H9 (cell line): ENCODE data around the gene BRAF. TPM values are rescaled to one million over a fixed set of nuclear protein-coding genes. Genes with fewer than 3 reads are reported as not detected.

Experiments used
- DNase-seq: peaks from one replicate; pipeline ENCODE4 v3.0.0-alpha.2; 2017
- H2AFZ ChIP-seq: one replicate; pipeline ENCODE4 v1.6.1; 2013; ENCODE audit warnings: mild to moderate bottlenecking, low read length, control low read depth, moderate library complexity
- H2AK5ac ChIP-seq: 2 replicates; pipeline ENCODE4 v1.6.1; 2013; ENCODE audit warnings: low read length, control low read depth, mixed read lengths; ENCODE audit not compliant: insufficient read length
- H2BK120ac ChIP-seq: one replicate; pipeline ENCODE4 v1.6.1; 2013; ENCODE audit warnings: low read depth, mild to moderate bottlenecking, low read length, control low read depth, inconsistent platforms; ENCODE audit not compliant: poor library complexity, severe bottlenecking
- H2BK12ac ChIP-seq: 2 replicates; pipeline ENCODE4 v1.6.1; 2013; ENCODE audit warnings: low read length, control low read depth, mixed read lengths, low read depth; ENCODE audit not compliant: insufficient read length
- H2BK15ac ChIP-seq: 2 replicates; pipeline ENCODE4 v1.6.1; 2013; ENCODE audit warnings: low read depth, low read length, control low read depth
- H2BK20ac ChIP-seq: one replicate; pipeline ENCODE4 v1.6.1; 2013; ENCODE audit warnings: low read depth, mild to moderate bottlenecking, low read length, control low read depth, inconsistent platforms; ENCODE audit not compliant: poor library complexity, severe bottlenecking
- H2BK5ac ChIP-seq: 2 replicates; pipeline ENCODE4 v1.6.1; 2013; ENCODE audit warnings: low read length, control low read depth, mixed read lengths; ENCODE audit not compliant: insufficient read length
- H3K14ac ChIP-seq: 2 replicates; pipeline ENCODE4 v1.6.1; 2013; ENCODE audit warnings: low read length, control low read depth; ENCODE audit not compliant: insufficient read depth
- H3K18ac ChIP-seq: 2 replicates; pipeline ENCODE4 v1.6.1; 2013; ENCODE audit warnings: low read depth, mild to moderate bottlenecking, mixed read lengths, low read length, control low read depth; ENCODE audit not compliant: insufficient read length
- H3K23ac ChIP-seq: 2 replicates; pipeline ENCODE4 v1.6.1; 2013; ENCODE audit warnings: low read length, control low read depth, mixed read lengths, low read depth; ENCODE audit not compliant: insufficient read length
- H3K23me2 ChIP-seq: 2 replicates; pipeline ENCODE4 v1.6.1; 2013; ENCODE audit warnings: low read depth, mild to moderate bottlenecking, mixed read lengths, low read length, control low read depth; ENCODE audit not compliant: insufficient read length, poor library complexity, severe bottlenecking
- H3K27ac ChIP-seq: 2 replicates; pipeline ENCODE4 v1.5.1; 2013; ENCODE audit warnings: low read length, control low read depth, mixed read lengths, low read depth; ENCODE audit not compliant: insufficient read length
- H3K27me3 ChIP-seq: 2 replicates; pipeline ENCODE4 v1.6.1; 2013; ENCODE audit warnings: low read length, control low read depth, inconsistent platforms; ENCODE audit not compliant: insufficient read depth
- H3K4ac ChIP-seq: 2 replicates; pipeline ENCODE4 v1.6.1; 2013; ENCODE audit warnings: low read depth, mild to moderate bottlenecking, control low read depth, inconsistent platforms, low read length, moderate library complexity
- H3K4me1 ChIP-seq: 2 replicates; pipeline ENCODE4 v1.6.1; 2013; ENCODE audit warnings: low read length, control low read depth, inconsistent platforms; ENCODE audit not compliant: insufficient read depth
- H3K4me2 ChIP-seq: 2 replicates; pipeline ENCODE4 v1.6.1; 2013; ENCODE audit warnings: low read length, control low read depth, mixed read lengths; ENCODE audit not compliant: insufficient read length, insufficient read depth
- H3K56ac ChIP-seq: 2 replicates; pipeline ENCODE4 v1.6.1; 2013; ENCODE audit warnings: low read depth, mild to moderate bottlenecking, mixed read lengths, low read length, control low read depth; ENCODE audit not compliant: insufficient read length
- H3K79me1 ChIP-seq: 2 replicates; pipeline ENCODE4 v1.6.1; 2013; ENCODE audit warnings: low read depth, mild to moderate bottlenecking, moderate library complexity, low read length, control low read depth, inconsistent platforms; ENCODE audit not compliant: insufficient read depth, poor library complexity, severe bottlenecking
- H3K79me2 ChIP-seq: 2 replicates; pipeline ENCODE4 v1.6.1; 2013; ENCODE audit warnings: low read length, control low read depth, inconsistent platforms; ENCODE audit not compliant: insufficient read depth
- H3K9ac ChIP-seq: 2 replicates; pipeline ENCODE4 v1.6.1; 2013; ENCODE audit warnings: low read length, control low read depth, mixed read lengths; ENCODE audit not compliant: insufficient read length; ENCODE audit errors: extremely low read depth
- H3K9me3 ChIP-seq: one replicate; pipeline ENCODE4 v1.6.1; 2013; ENCODE audit warnings: low read depth, low read length, inconsistent platforms; ENCODE audit not compliant: control insufficient read depth
- H3T11ph ChIP-seq: one replicate; pipeline ENCODE4 v1.6.1; 2013; ENCODE audit warnings: mild to moderate bottlenecking, low read length, control low read depth, inconsistent platforms
- H4K20me1 ChIP-seq: one replicate; pipeline ENCODE4 v1.6.1; 2013; ENCODE audit not compliant: control insufficient read depth, insufficient read length, insufficient read depth
- H4K5ac ChIP-seq: 2 replicates; pipeline ENCODE4 v1.6.1; 2013; ENCODE audit warnings: low read depth, mild to moderate bottlenecking, mixed read lengths, low read length, control low read depth; ENCODE audit not compliant: insufficient read length
- H4K8ac ChIP-seq: replicated peaks from 2 replicates; pipeline ENCODE4 v1.6.1; 2013; ENCODE audit warnings: low read length, control low read depth, mixed read lengths, low read depth; ENCODE audit not compliant: insufficient read length
- H4K91ac ChIP-seq: 2 replicates; pipeline ENCODE4 v1.6.1; 2013; ENCODE audit warnings: low read depth, mild to moderate bottlenecking, moderate library complexity, mixed read lengths, low read length, control low read depth; ENCODE audit not compliant: insufficient read length
- H3K27ac Mint-ChIP-seq, 3 experiments: 2 replicates in 2 of 3; 3 replicates in 1 of 3; pipeline ENCODE4 v1.8.0; 2020 to 2021; ENCODE audit warnings: mixed read lengths in 3 of 3, mild to moderate bottlenecking in 1 of 3, moderate library complexity in 1 of 3
- H3K27me3 Mint-ChIP-seq: 2 replicates; pipeline ENCODE4 v1.8.0; 2021; ENCODE audit warnings: low read depth, mild to moderate bottlenecking, moderate library complexity, mixed read lengths
- H3K36me3 Mint-ChIP-seq, 3 experiments: 2 replicates in 2 of 3; 3 replicates in 1 of 3; pipeline ENCODE4 v1.8.0; 2020 to 2021; ENCODE audit warnings: low read depth in 3 of 3, mixed read lengths in 3 of 3; ENCODE audit not compliant: insufficient read depth in 1 of 3
- H3K4me1 Mint-ChIP-seq, 2 experiments: 2 replicates each; pipeline ENCODE4 v1.8.0; 2020; ENCODE audit warnings: mixed read lengths in 2 of 2
- H3K4me3 Mint-ChIP-seq, 2 experiments: 2 replicates in 1 of 2; 3 replicates in 1 of 2; pipeline ENCODE4 v1.8.0; 2020 to 2021; ENCODE audit warnings: mild to moderate bottlenecking in 2 of 2, mixed read lengths in 2 of 2, moderate library complexity in 1 of 2
- H3K9me3 Mint-ChIP-seq, 2 experiments: 2 replicates in 1 of 2; 3 replicates in 1 of 2; pipeline ENCODE4 v1.8.0; 2020; ENCODE audit warnings: mild to moderate bottlenecking in 2 of 2, mixed read lengths in 2 of 2, moderate library complexity in 1 of 2
- CTCF ChIP-seq: fragments of 200-600 bp; sonication (generic); conservative IDR thresholded peaks from 3 replicates; pipeline ENCODE4 v1.8.0; 2021; ENCODE audit warnings: antibody characterized with exemption, mild to moderate bottlenecking
- WGBS: extraction: QIAGEN DNeasy Blood & Tissue Kit; methylation state at CpG from one replicate; pipeline ENCODE4 v1.1.7; 2013; ENCODE audit warnings: missing lambda C conversion rate, low lambda C conversion rate, mixed read lengths; ENCODE audit not compliant: insufficient read length; ENCODE audit errors: extremely low coverage; 5-methylcytosine and 5-hydroxymethylcytosine counted together
- total RNA-seq: library from RNA; stranded (reverse); gene quantifications from 2 replicates; pipeline ENCODE4 v1.2.1, GENCODE V29; 2021

The BRAF gene
- total RNA-seq, 1 experiment from 2014 or later, result 32.9 TPM

GRCh38 chr7:140909476-140910161, 15.1 kb downstream of the BRAF start:
- Histone ChIP-seq H4K91ac (no peak overlapping the region), H3K23me2 (no peaks in the 10 kb centered on the region), H3K27ac (no peak overlapping the region), H4K5ac (no peak overlapping the region), H2BK5ac (no peak overlapping the region), H3K79me1 (peaks cover 8% of the 10 kb centered on the region), H3K14ac (no peak overlapping the region), H3T11ph (no peak overlapping the region), H3K4ac (no peak overlapping the region), H2AFZ (no peak overlapping the region), H2BK15ac (no peak overlapping the region), H4K20me1 (no peaks in the 10 kb centered on the region), H3K56ac (no peak overlapping the region), H3K9me3 (no peaks in the 10 kb centered on the region), H3K23ac (no peak overlapping the region), H3K4me1 (peaks cover 3% of the 10 kb centered on the region; the same call in 1 of the 2 replicates), H2AK5ac (no peak overlapping the region), H4K8ac (no peak overlapping the region), H3K27me3 (no peaks in the 10 kb centered on the region; the same call in 1 of the 2 replicates), H3K4me2 (no peak overlapping the region), H3K18ac (no peak overlapping the region), H2BK120ac (no peak overlapping the region), H3K79me2 (peaks cover 5% of the 10 kb centered on the region; the same call in 1 of the 2 replicates), H3K9ac (no peak overlapping the region), H2BK12ac (no peak overlapping the region), H2BK20ac (no peak overlapping the region)
- H3K27me3 Mint-ChIP-seq, result peaks cover 8% of the 10 kb centered on the region
- no peaks in the 10 kb centered on the region; a peak in 2 of 5 replicates for H3K9me3 Mint-ChIP-seq
- no peak for TF ChIP-seq CTCF
- no CpG with 5 or more reads among the region's 5 CpGs for WGBS
- DNase-seq, result no peak
- no peak overlapping the region for H3K4me3 Mint-ChIP-seq
- peaks cover 0 to 9% (median 3%) of the 10 kb centered on the region in 3 experiments; a peak in 4 of 7 replicates for H3K36me3 Mint-ChIP-seq
- no peak overlapping the region for H3K27ac Mint-ChIP-seq
- peaks cover 19 to 28% of the 10 kb centered on the region in 2 experiments for H3K4me1 Mint-ChIP-seq
